A549 (cell line): Measurements from ENCODE around the gene PGAP1.

Source experiments
- CEBPB ChIP-seq, 2 experiments: fragments of >200 bp in 1 of 2; sonication (Bioruptor Twin) in 1 of 2; formaldehyde crosslinking in 1 of 2; IDR thresholded peaks; 2 replicates each; pipeline ENCODE4 v1.6.1; 2012 to 2016
- MAFK ChIP-seq: fragments of 450-650 bp; IDR thresholded peaks from 2 replicates; pipeline ENCODE4 v1.6.1; 2014; ENCODE audit not compliant: partially characterized antibody

DNA sequence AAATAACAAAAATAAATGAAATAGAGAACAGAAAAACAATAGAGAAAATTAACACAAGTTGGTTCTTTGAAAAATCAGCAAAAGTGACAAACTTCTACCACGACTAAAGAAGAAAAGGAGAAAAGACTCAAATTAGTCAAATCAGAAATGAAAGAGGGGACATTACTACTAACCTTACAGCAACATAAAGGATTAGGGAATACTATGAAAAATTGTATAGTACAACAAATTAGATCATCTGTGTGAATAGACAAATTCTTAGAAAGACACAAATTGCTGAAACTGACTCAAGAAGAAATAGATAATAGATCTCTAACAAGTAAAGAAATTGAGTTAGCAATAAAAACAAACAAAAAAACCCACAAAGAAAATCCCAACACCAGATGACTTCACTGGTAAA, 48.5 kb upstream of the PGAP1 start:
- TF ChIP-seq MAFK: no peak
- no peak for TF ChIP-seq CEBPB (IDR thresholded peaks at IDR 0.05)
